Head of caudate nucleus (tissue), 42 donors: ENCODE data around the gene GIPC2.
"Not testable (repeated sequence)": the region's sequence is repeated elsewhere in the genome, so short reads cannot be mapped to it uniquely, and the experiment has no call there.

Experiments
- DNase-seq, 42 donors: peaks; one replicate each; pipeline versions ENCODE4 v3.0.0 to v3.0.0-alpha.2; 2020 to 2021; ENCODE audit warnings: mixed read lengths in 7 of 42
- intact Hi-C: fragments of 100-400 bp; cut with DNase I; formaldehyde crosslinking; loops from one replicate; pipeline ENCODE4 v1.15.0; 2022

The GIPC2 gene

DNA sequence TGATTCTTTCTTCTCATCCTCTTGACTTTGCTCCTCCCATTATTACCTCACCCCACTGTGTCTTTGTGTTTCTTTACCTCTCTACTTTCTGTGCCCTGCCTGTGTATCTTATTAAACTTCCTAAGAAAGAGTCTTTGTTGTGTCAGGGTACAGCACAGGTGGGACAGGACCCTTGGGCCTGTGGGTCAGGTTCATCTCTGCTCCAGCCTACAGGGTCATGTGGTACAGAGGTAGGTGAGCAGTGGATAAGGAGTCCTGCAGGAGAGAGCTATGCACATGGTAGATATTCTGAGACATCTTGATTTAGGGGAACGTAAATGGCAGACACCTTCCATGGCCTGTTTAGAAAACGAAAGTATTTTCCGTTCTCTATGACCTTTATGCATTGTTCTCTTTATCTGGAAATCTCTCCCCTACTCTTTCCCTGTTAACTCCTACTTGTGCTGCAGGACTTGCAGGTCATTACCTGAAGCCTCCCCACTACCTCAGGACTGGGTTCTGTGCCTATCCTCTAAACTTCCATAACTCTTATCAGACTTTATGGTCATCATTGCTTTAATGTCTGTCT, 9.9 kb downstream of the GIPC2 start:
- no peak for DNase-seq
- intact Hi-C loops, result no loop called here

DNA sequence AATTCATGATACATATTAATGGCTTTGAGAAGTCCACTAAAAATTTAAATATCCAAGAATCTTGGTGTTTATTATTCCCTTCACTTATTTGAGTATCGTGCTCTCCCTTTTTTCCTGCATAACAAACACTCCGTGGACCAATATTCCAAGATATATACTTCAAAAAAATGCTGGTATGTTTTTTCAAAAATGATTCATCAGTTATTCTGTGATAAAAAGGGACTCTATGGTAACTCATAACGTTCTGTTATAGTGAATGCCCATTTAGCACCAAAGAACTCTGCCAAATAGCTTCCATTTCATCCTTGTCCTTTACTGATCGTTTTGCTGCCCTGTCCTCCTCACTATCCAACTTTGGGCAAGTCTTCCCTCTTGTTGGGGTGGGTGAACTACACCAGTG, 12.9 kb downstream of the GIPC2 start:
- intact Hi-C loops, result no loop called here

GRCh38 chr1:78060857-78061563, 15.2 kb downstream of the GIPC2 start:
- DNase-seq, result no peak
- intact Hi-C loops, result no loop called here

More for the DNA sequence above, 12.9 kb downstream of the GIPC2 start:
- DNase-seq, result no peak

DNA sequence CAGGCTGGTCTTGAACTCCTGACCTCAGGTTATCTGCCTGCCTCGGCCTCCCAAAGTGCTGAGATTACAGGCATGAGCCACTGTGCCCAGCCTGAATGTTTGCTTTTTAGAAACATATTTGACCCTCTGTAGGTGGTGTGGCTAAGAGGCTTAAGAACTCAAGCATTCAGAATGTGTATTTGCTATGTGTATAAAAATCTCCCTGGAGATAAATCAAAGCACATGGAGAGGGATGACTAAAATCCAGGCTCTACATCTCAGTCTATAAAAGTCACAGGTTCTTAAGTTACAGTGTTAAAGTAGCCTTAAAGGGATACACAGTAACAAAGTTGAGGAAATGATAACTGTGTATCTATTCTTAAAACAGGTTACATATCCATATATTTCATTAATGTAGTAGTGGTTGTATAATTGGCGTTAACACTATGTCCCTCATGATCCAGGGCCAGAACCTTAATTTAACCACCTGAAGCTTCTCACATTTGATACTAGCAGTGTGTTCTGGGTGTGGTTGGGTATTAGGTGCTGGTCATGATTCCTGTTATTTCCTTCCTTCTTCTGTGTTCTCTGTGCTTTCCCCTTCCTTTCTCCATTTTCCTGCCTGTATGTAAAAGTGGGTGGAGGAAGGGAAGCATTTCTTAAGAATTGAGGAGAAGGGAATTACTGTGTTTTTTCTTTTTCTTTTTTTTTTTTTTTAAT, 16.2 kb downstream of the GIPC2 start:
- no peak for DNase-seq
- intact Hi-C loops, result no loop called here

GRCh38 chr1:78064886-78065285, 19.1 kb downstream of the GIPC2 start:
- DNase-seq, intact Hi-C loops: not testable (repeated sequence)

GRCh38 chr1:78068681-78069283, 23.0 kb downstream of the GIPC2 start:
- intact Hi-C loops, result no loop called here
- no peak for DNase-seq

GRCh38 chr1:78069784-78070183, 24.0 kb downstream of the GIPC2 start:
- DNase-seq, result peak in 1 of 42 donors; percentile 4
- intact Hi-C loops, result no loop called here

DNA sequence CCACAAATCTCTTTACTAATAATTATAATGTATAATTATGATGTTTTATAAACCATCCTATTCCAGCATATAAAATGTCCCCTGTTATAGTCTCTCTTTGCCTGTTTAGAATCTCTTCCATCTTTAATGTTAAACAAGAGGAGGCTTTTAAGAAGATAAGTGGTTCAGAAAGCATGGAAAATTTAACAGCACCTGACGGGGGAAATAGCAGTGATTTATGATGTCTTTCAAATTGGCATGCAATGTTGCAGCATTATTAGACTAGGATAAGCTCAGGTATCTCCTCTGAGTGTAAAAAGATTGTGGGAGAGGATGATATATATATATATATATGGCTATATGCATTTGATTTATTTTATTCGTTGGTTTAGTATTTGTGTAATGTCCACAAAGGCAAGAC, 24.4 kb downstream of the GIPC2 start:
- no peak for DNase-seq
- intact Hi-C loops, result no loop called here

GRCh38 chr1:78070758-78071157, 25.0 kb downstream of the GIPC2 start:
- intact Hi-C loops, result no loop called here
- no peak for DNase-seq

- no peak for DNase-seq
- intact Hi-C loops, result no loop called here
These were observed 25.9 kb downstream of the GIPC2 start for GRCh38 chr1:78071696-78072095.

GRCh38 chr1:78072216-78072615, 26.4 kb downstream of the GIPC2 start:
- intact Hi-C loops, result no loop called here
- DNase-seq, result no peak

DNA sequence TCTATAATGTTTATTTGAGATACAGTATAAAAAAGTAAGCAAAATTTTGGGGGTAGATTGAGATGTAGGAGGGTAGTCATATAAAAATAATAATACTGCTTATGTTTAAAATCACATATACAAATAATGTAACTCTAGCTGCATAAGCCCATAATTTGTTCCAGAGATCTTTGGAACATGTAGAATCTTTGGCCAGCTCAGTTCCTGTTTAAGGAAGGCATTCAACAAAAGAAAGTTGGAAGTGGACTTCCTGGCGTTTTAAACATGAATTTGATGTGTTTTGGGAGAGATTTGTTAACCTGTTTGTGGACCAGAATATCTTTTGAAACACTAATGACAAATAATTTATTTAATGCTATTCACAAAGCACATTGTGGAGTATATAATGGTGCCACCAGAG, 27.7 kb downstream of the GIPC2 start:
- no peak for DNase-seq
- intact Hi-C loops, result no loop called here

- no peak for DNase-seq
- intact Hi-C loops, result no loop called here
These were observed 29.9 kb downstream of the GIPC2 start for GRCh38 chr1:78075621-78076020.

DNA sequence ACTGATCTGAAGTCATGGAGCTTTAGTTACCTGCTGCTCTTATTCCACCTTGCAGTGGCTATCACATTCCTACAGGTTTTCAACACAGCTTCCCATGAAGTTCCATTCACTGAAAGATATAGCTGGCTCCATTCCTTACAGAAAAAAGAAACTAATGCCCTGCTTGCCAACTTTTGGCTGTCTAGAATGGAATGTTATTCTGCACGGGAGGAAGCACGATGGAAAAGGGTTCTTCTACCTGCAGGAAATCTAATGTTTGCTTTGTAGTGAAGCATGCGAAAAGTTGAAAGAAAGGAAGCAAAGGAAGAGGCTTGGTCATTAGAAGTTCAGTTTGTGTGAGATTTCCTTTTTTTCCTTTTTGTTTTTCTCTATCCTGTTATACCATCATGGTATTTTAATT, 32.6 kb downstream of the GIPC2 start:
- no peak for DNase-seq
- intact Hi-C loops, result no loop called here

DNA sequence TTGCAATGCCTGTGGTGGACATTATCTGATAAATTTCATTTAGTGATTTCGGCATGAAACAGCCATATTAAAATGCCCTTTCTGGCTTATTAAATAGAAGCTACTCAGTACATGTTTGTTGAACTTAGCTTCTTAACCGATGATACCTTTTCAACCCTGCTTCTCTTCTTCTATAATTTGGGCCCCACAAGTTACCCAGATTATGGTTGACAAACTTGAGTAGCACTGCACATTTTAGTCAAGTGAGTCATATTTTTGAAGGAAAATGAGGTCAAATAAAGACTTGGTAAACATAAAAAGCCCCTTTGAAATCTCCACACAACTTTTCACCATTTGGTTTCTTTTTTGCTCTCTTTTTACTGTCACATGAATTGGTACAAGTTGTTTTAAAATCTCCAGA, 33.8 kb downstream of the GIPC2 start:
- intact Hi-C loops, result no loop called here
- no peak for DNase-seq

GRCh38 chr1:78080767-78081166, 35.0 kb downstream of the GIPC2 start:
- no peak for DNase-seq
- intact Hi-C loops, result no loop called here

- DNase-seq, result no peak
- intact Hi-C loops, result no loop called here
These were observed 36.5 kb downstream of the GIPC2 start for GRCh38 chr1:78081980-78082860.

DNA sequence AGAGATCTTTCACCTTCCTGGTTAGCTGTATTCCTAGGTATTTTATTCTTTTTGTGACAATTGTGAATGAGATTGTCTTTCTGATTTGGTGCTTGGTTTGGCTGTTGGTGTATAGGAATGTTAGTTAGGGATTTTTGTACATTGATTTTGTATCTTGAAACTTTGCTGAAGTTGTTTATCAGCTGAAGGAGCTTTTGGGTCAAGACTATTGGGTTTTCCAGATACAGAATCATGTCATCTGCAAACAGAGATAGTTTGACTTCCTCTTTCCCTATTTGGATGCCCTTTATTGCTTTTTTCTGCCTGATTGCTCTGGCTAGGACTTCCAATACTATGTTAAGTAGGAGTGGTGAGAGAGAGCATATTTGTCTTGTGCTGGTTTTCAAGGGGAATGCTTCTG, 38.9 kb downstream of the GIPC2 start:
- DNase-seq, intact Hi-C loops: not testable (repeated sequence)

- intact Hi-C loops, result no loop called here
- DNase-seq, result no peak
These were observed 40.9 kb downstream of the GIPC2 start for GRCh38 chr1:78086697-78087096.
